A549 (cell line): ENCODE results near the gene RIPPLY3.

ENCODE experiments used
- CHD4 ChIP-seq: fragments of 200-600 bp; sonication (generic); IDR thresholded peaks from 2 replicates; pipeline ENCODE4 v1.6.1; 2016; ENCODE audit warnings: antibody characterized with exemption, mild to moderate bottlenecking, borderline replicate concordance
- EP300 ChIP-seq, 2 experiments: fragments of >200 bp; sonication (Bioruptor Twin); formaldehyde crosslinking; IDR thresholded peaks; 2 replicates in 1 of 2; 3 replicates in 1 of 2; pipeline ENCODE4 v1.6.1; 2016 to 2017
- HOXA7 ChIP-seq: fragments of 250-450 bp; sonication (Bioruptor Pico); IDR thresholded peaks from 2 replicates; pipeline ENCODE4 v1.5.0; 2020; ENCODE audit warnings: mild to moderate bottlenecking, moderate library complexity
- JUNB ChIP-seq: fragments of >200 bp; sonication (Bioruptor Twin); formaldehyde crosslinking; IDR thresholded peaks from 2 replicates; pipeline ENCODE4 v1.6.1; 2016
- MAFK ChIP-seq: fragments of 450-650 bp; IDR thresholded peaks from 2 replicates; pipeline ENCODE4 v1.6.1; 2014; ENCODE audit not compliant: partially characterized antibody
- MAZ ChIP-seq: fragments of 150-350 bp; IDR thresholded peaks from 2 replicates; pipeline ENCODE4 v1.6.1; 2014; ENCODE audit warnings: antibody characterized with exemption, low read depth, low read length, borderline replicate concordance
- NFE2L2 ChIP-seq: fragments of 150-350 bp; conservative IDR thresholded peaks from 2 replicates; pipeline ENCODE4 v1.6.1; 2014; ENCODE audit warnings: low read length
- POLR2A ChIP-seq: IDR thresholded peaks from 2 replicates; pipeline ENCODE4 v1.6.1; 2012; ENCODE audit warnings: mild to moderate bottlenecking, low read length
- SREBF2 ChIP-seq: fragments of 450-650 bp; IDR thresholded peaks from 2 replicates; pipeline ENCODE4 v1.6.1; 2014; ENCODE audit warnings: mild to moderate bottlenecking, moderate library complexity
- TF ChIP-seq, protein P1 (sequence below): fragments of >200 bp; sonication (Bioruptor Twin); formaldehyde crosslinking; IDR thresholded peaks from 3 replicates; pipeline ENCODE4 v1.5.1; 2016

DNA sequence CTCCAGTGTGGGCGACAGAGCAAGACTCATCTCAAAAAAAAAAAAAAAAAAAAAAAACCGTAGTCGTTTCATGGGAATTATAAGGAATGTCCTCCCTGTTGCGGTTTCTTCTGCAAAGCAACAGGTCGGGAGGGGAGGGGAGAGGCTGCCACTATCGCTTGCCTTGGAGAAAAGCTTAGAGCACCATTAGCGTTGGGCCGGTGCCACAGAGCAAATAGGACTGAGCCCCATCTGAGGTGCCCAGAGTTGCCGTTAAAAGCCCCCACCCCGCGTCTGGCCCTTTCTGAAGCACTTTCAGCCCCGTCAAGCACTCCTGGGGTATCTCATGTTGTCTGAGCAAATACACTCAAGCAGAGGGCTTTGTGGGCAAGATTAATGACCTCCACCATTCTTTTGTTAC lies 2.2 kb downstream of the RIPPLY3 start:
- TF ChIP-seq JUNB (no peak), MAFK (no peak), POLR2A (no peak), NFE2L2 (no peak), EP300 (IDR thresholded peaks at IDR 0.05) (no peak), SREBF2 (no peak), CHD4 (no peak), HOXA7 (CRISPR knock-in tag) (no peak), MAZ (no peak)
- TF ChIP-seq, protein P1, sequence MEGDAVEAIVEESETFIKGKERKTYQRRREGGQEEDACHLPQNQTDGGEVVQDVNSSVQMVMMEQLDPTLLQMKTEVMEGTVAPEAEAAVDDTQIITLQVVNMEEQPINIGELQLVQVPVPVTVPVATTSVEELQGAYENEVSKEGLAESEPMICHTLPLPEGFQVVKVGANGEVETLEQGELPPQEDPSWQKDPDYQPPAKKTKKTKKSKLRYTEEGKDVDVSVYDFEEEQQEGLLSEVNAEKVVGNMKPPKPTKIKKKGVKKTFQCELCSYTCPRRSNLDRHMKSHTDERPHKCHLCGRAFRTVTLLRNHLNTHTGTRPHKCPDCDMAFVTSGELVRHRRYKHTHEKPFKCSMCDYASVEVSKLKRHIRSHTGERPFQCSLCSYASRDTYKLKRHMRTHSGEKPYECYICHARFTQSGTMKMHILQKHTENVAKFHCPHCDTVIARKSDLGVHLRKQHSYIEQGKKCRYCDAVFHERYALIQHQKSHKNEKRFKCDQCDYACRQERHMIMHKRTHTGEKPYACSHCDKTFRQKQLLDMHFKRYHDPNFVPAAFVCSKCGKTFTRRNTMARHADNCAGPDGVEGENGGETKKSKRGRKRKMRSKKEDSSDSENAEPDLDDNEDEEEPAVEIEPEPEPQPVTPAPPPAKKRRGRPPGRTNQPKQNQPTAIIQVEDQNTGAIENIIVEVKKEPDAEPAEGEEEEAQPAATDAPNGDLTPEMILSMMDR = no peak
